HG03469 (cell line): Measurements from ENCODE around the gene LMCD1.

Experiments used
- ATAC-seq: cut with Tn5 transposase; IDR thresholded peaks from one replicate; pipeline ENCODE4 v1.9.1; 2021; ENCODE audit warnings: mild to moderate bottlenecking, moderate library complexity, moderate number of reproducible peaks; ENCODE audit not compliant: unreplicated experiment

The LMCD1 gene

DNA sequence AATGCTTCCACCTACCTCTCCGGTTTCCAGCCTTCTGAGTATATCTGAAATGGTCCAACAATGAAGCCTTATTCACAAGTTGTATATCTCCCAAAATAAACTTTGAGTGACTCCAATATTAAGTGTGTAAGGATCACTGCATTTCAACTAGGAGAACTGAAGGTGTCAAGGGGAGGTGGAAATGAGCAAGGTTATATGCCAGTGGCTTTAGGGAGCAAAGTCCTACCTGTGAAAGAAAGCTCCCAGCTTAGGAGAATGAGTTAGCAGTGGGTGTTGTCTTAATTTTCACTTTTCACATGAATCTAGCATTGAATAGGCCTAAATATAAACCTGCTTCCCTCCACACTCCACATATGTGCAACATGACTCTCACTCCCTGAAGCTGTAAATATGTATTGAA is 29.0 kb downstream of the LMCD1 start:
- ATAC-seq = no peak

DNA sequence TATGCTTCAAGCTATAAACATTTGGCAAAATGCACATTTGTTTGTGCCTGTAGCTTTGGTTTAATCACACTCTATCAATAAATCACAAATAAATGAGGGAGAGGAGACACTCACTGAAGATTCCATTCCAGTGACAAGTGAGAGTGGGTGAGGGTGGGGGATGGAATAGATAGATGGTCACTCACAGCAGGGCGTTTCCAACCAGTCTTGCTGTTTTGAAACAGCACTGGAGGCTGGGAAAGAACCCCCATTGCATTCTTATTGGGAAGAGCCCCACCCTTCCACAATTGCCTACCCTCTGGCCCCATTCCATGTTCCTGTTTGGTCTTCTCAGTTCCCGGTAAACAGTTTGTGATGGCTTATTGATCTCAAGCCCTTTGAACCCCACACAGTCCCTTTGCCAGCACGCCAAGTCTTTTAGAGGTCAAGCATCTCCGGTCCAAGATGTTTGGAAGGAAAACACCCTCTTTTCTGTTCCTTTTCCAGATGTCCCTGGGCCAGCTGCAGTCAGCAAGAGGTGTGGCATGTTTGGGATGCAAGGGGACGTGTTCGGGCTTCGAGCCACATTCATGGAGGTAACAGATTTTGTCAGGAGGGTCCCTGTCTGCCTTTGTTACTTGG is 30.7 kb downstream of the LMCD1 start:
- ATAC-seq = no peak

DNA sequence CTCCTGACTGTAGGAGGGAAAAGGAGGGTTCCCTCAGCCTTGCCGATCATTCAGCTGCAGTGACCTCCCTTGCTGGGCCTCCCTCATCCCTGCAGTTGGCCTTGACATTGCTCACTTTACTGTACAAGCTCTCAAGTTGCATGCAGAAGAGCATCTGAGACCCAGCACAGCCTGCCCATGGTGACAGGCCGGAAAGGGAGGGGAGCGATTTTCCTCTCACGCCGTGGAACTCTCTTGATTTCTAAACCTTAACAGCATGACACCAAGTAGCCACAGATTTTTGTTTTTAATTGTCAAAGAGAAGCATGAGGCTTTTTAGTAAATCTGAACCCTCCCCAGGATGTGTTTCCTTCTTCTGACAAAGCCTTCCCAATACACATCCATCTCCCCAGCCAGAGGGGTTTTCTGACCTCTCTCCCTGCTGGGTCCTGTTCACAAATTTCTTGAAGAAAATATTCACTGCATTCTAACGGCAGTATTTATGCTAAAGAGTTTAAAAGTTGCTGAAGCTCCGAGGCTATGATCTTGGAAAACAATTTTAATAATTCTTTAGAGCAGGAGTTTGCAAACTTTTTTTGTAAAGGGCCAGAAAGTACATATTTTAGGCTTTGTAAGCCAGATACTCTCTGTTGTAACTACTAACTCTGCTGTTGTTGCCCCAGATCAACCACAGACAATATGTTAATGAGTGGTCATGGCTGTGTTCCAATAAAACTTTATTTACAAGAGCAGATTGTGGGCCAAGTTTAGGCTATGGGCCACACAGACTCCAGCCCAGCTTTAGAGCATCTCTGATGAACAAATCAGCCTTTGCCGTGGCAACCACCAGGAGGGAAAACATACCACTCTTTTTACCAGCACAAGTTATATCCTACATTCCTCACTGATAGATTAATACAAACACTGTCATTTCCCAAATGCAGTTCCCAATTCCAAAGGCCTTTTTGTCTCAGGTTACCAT is 34.8 kb downstream of the LMCD1 start:
- no peak for ATAC-seq

DNA sequence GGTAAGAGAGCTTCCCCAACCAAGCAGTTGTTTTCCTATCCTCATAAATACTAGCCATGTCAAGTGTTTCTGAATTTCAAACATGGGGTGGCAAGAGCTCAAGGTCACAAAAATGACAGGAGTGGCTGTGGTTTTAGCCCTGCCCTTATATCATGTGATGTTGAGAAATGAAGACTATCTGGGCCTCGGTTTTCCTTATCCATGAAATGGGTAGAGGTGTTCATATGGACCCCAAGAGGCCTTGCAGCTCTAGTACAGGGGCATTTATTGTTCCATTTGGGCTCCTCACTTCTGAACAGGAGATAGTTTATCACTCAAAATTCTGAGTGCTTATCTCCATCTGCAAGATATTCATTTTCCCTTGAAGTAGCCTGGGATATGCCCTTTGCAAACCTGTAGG is 35.8 kb downstream of the LMCD1 start:
- ATAC-seq = no peak

DNA sequence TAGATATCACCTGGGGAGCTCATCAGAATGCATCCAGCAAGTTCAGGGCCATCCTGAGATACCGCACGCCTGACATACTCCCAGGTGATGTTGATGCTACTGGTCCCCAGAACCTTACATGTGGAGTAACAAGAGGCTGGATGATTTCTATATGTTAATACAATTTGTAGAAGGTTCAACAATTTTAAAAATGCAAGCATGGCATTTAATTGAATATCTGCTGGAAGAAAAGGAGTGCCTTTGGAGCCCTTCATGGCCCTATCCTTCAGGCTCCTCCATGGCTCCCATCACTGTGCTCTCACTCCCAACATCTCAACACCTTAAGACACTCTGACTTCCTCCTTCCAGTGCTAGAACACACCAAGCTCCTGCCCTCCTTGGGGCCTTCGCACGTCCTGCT is 36.6 kb downstream of the LMCD1 start:
- ATAC-seq = no peak

DNA sequence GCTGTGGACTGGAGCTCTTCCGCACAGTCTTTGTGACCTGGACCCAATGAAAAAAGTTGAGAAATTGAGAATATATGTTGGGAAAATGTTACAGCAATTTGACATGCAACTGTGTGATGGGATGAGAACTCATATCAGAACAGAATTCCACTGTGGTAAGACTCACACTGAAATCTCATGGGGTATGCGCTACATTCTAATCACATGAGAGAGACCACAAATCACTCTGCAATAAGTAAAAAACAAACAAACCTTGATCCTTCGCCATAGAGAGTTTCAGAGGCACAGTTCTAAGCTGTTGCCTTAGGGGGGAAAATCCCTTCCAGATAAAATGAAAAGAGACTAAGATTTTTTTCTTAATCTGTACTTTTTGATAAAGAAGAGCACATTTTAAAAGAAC is 37.3 kb downstream of the LMCD1 start:
- ATAC-seq = no peak

DNA sequence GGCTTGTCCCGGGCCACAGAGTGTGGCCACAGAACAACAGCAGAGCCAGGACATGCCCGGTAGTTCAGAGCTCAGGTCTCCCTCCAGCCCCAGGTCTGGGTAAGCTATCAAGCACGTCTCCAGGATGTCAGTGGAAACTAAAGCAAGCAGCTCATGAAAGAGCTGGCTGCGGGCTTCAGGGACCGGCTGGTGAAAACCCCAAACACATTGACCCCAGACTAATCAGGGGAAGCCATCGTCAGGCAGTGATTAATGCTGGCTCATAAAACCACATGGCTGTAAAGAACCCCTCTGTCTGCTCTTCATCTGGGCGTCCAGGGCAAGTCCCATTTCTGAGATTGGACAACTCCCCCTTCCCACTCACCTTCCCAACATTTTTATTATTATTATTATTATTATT is 37.8 kb downstream of the LMCD1 start:
- no peak for ATAC-seq

DNA sequence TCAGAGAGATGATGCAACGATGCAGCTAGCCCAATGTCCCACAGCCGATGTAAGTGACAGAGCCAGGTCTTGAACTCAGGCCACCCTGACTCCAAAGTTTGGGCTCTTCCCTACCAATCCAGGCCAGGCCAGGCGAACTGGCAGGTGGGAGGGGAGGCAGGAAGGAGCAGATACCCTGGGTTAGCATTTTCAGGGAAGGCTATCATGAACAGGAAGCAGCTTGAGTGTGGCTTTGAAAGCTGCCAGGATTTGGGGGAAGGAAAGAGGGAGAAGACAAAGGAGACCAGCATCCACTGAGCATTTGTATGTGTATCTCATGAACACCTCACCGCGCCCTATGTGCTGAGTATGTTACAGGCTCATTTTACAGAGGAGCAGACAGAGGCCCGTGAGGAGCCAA is 38.8 kb downstream of the LMCD1 start:
- ATAC-seq = no peak

DNA sequence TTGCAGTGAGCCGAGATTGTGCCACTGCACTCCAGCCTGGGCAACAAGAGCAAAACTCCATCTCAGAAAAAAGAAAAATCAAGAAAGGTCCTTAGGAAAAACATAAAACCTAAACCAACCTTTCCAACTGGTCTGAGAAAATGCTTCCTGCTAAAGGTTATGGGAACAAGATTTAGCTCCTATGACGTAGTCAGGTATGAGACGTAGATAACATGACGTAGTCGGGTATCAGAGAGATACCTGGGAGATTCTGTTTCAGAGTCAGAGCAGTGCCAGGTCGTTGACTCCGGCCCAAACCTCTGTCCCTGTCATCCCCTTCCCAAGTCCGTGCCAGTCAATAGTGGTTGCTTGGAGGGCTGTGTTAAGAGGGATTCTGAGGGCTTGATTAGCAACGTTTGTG is 39.9 kb downstream of the LMCD1 start:
- no peak for ATAC-seq

DNA sequence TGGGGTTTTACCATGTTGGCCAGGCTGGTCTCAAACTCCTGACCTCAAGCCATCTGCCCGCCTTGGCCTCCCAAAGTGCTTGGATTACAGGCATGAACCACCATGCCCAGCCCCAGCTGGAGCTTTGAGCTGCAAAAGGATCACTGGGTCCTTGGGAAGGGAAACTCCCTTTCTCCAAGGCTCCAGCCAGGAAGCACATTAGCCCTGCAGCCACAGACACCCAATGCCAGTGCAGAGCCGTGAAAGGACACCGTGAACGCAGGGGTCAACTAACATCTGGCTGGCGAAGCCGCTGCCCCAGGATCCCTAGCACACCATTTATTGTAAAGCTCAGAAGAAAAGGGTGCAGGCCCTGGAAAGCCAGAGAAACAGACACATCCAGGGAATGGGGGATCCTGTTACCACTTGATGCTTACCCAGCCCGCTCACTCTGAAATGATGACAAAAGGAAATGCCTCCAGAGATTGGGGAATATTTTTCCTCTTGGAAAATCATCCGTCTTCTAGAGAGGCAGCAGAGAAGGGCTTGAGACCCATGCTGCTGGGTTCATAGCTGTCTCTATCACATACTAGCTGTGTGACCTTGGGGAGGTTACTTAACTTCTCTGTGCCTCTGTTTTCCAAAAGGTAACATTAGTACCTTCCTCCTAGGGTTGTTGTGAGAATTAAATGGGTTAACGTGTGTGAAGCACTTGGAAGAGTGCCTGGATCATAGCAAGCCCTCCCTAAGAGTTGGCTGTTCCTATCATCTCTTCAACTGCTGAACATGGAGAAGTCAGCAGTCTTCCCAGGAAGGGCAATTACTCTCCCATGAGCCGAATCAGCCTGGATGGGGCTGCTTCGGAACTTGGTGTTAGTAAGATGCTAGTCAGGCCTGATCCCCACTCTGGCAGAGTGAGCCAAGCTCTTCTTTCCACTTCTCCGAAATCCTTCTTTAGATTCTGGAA is 40.8 kb downstream of the LMCD1 start:
- no peak for ATAC-seq

DNA sequence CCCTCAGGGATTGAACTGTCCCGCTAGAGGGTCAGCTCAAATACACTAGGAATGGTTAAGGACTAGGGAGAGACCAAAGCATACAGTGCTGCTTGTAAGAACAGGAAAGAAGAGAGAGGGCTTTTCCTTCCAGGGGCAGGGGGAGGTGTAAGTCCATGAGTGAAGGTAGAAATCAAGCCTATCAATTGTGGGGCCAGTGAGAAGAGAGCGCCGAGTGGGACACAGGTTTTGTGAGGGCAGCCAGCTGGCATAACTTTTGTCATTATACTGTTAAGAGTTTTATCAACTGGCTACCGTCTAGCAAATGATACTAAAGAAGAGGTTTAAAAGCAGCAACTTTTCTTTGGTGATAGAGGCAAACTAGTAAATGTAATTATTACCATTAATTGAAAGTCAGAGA is 45.0 kb downstream of the LMCD1 start:
- ATAC-seq = no peak

DNA sequence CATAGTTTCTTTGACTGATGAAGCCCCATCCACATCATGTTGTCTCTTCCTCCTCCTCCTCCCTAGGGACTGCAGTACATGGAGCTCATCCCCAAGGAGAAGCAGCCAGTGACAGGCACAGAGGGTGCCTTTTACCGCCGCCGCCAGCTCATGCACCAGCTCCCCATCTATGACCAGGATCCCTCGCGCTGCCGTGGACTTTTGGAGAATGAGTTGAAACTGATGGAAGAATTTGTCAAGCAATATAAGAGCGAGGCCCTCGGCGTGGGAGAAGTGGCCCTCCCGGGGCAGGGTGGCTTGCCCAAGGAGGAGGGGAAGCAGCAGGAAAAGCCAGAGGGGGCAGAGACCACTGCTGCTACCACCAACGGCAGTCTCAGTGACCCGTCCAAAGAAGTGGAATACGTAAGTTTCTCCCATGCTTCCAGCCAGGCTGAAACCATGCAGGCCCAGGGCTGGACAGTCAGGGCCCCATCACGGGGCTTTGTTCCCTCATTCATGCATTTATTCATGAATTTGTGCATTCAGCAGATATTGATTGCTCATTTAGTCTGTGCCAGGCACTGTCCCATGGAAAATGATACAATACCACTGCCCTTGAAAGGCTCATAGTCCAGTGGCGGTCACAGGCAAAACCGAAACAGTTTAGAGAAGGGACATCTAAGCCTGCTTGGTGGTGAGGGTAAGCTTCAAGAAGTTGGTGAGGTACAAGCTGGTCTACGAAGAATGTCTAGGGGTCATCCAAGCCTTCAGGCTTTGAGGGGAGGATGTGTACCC is 47.1 kb downstream of the LMCD1 start:
- ATAC-seq = no peak

DNA sequence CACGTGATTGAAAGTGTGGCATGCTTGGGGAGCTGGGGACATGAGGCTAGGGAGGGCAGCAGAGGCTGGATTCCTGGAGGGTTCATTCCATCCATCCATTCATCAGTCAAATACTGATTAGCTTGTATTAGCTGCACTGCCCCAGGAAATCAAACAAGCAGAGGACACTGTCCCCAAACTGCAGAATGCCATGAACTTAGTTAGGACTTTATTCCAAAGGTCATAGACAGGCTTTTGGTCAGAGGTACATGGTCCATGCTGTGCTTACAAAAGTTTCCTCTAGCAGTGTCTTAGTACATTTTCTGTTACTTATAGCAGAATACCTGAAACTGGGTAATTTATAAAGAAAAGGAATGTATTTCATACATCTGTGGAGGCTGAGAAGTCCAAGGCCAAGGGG is 47.7 kb downstream of the LMCD1 start:
- no peak for ATAC-seq

DNA sequence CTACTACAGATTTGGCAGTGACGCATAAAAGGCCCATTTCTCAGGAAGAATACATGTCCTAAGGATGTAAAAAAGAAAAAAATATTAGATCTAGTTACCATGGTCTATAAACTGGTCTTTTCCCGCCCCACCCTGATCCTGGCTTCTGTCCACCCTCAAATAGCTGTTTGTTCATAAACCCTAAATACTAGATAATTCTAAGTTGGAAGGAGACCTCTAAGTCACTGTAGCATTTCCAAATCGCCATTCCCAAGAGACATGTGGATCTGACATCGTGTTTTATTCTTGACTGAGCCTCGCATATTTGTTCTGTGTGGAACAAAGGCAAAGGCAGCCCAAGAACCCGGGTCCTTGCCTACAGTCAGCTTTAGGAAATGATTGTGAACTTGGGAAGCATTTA is 49.0 kb downstream of the LMCD1 start:
- no peak for ATAC-seq

DNA sequence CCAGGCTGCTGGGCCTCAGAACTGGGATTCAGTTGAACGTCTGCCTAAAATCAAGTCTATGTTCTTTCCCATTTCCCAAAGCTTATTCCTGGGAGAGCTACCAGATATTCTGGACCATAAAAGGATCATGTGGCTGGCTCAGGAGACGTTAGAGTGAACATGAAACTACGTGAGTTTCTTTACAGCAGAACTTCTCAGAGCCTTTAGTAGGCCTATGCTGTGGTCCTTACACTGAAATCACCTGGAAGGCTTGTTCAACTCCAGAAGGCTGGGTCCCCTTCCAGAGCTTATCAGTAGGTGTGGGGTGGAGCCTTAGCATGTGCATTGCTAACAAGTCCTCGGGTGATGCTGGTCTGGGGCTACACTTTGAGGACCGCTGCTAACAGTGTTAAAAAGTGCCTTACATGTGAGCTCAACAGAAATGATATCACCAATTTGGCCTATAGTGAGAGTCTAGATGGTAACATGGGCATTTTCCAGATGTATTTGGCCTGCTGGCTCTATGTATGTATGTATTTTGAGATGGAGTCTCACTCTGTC is 50.7 kb downstream of the LMCD1 start:
- ATAC-seq = no peak

DNA sequence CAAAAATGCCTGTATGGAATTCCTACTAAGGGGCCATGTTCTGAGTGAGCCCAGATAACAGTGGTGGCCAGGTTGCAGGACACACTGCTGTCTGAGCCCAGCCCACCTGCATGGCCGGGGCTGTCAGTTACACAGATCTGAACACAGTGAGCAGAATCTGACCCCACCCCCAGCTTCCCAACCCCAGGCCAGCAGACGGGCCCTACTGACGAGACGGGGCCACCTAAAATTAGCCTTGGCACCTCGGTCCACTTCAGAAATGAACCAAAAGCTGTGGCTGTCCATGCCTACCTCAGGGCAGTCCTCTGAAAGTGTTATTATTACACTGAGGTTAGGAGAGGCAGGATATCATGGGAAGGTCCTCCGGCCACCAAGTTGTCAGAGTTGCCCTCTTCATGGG is 51.8 kb downstream of the LMCD1 start:
- no peak for ATAC-seq

DNA sequence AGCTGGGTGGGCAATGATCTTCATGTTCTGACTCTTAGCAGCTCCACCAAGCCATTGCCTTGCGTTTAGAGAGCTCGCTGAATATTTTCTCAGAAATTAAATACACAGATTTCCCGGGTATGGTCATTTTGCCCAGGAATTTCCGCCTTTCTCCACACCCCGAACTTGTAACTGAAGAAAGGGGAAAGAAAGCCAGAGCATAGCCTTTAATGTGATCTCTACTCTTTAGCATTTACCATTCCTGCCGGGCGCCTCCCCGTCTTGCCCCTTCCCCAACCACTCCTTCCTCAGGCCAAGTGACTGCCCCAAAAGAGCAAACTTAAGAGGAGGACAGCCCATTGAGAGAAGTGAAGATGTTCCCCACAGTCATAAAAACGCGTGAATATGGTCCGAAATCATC is 53.1 kb downstream of the LMCD1 start:
- no peak for ATAC-seq

DNA sequence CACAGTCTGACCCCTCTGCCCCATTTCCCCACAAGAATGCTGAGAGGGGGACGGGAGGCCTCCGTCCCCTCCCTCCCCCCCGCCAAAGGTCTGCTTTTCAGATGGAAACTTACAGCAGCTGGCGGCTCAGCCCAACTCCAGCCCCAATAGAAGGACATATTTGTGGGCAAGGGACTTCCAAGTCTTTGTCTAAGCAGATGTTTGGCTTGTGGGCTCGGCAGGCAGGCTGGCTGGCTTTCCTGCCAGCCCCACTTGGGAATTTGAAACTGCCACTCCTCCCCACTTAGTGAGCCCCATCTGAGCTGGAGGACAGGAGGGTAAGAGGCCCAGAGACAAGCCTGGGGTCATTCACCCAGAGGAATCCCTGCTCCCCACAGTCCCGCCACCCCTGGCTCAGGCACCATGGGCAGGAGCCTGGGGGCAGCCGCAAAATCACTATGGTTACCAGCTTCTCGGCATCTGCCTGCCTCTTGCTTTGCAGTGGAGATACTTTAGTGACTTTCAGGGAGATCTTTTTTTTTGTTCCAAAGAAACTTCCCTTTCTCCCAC is 53.6 kb downstream of the LMCD1 start:
- no peak for ATAC-seq

DNA sequence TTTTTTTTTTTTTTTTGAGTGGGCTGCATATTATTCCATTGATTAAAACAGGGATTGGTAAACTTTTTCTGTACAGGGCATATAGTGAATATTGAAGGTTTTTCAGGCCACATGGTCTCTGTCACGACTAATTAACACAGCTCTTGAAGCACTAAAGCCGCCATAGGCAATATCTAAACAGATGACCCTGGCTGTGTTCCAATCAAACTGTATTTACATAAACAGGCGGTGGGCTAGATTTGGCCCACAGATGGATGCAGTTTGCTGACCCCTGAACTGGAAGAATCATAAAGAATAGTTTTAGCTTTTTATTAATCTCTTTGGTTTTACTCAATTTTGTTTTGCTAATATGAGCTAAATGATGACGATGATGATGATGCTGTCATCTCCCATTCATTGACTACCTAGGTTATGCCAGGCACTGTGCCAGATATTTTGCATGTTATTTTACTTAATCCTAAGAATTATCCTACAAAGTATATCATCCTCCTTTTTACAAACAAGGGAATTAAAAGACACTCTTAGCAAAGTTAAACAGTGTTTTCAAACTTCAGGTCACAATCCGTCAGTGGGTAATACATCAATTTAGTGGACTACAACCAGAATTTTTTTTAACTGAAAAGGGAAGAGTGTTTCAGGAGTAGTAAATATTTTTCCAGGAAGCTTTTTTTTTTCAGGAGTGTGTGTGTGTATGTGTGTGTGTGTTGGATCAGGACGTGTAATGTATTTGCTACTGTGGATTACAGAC is 54.3 kb downstream of the LMCD1 start:
- ATAC-seq = no peak
